Activated naive CD8-positive, alpha-beta T cell (primary cell): ENCODE measurements around the gene SIK2.
"Not testable (repeated sequence)": the region's sequence is repeated elsewhere in the genome, so short reads cannot be mapped to it uniquely, and the experiment has no call there.

ENCODE experiments used
- H3K27ac Mint-ChIP-seq: one replicate; pipeline ENCODE4 v1.8.0; 2021; ENCODE audit warnings: mixed read lengths
- H3K27me3 Mint-ChIP-seq: one replicate; pipeline ENCODE4 v1.8.0; 2021; ENCODE audit warnings: mixed read lengths
- H3K36me3 Mint-ChIP-seq: one replicate; pipeline ENCODE4 v1.8.0; 2021; ENCODE audit warnings: mixed read lengths
- H3K4me1 Mint-ChIP-seq: one replicate; pipeline ENCODE4 v1.8.0; 2021; ENCODE audit warnings: low read depth, mixed read lengths
- H3K4me3 Mint-ChIP-seq: one replicate; pipeline ENCODE4 v1.8.0; 2021; ENCODE audit warnings: mild to moderate bottlenecking, mixed read lengths
- H3K9me3 Mint-ChIP-seq: one replicate; pipeline ENCODE4 v1.8.0; 2021; ENCODE audit warnings: low read depth, mixed read lengths

The SIK2 gene

DNA sequence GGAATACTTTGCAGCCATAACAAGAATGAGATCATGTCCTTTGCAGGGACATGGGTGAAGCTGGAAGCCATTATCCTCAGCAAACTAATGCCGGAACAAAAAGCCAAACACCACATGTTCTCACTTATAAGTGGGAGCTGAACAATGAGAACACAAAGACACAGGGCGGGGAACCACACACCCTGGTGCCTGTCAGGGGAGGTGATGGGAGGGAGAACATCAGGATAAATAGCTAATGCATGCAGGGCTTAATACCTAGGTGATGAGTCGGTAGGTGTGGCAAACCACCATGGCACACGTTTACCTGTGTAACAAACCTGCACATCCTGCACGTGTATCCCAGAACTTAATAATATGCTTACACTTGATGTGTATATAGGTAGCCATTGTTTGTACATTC lies 49.1 kb downstream of the SIK2 start:
- not testable (repeated sequence) for H3K27me3 Mint-ChIP-seq, H3K4me1 Mint-ChIP-seq, H3K4me3 Mint-ChIP-seq, H3K9me3 Mint-ChIP-seq, H3K27ac Mint-ChIP-seq
- H3K36me3 Mint-ChIP-seq: peaks cover 18% of the 10 kb centered on the region

DNA sequence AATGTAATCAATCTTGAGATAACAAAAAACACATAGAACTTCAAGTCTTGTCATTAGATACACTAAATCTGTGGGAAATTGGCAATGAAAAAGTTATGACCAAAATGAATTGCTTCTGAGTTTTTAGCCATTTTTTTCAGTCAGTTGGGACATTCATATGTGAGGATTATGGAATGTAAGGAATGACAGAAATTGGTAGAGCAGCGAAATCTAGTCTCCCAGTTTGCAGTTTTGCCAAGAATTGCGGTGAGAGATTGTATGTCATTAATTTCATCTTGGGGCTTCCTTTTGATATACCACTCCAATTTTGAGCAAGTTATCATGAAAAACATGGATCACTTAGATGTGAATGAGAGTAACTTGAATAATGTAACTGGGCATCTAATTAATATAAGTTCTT lies 49.9 kb downstream of the SIK2 start:
- Mint-ChIP-seq H3K36me3 (peaks cover 16% of the 10 kb centered on the region), H3K27me3 (no peaks in the 10 kb centered on the region), H3K27ac (no peak overlapping the region), H3K9me3 (no peaks in the 10 kb centered on the region), H3K4me3 (no peak overlapping the region), H3K4me1 (peaks cover 6% of the 10 kb centered on the region)

DNA sequence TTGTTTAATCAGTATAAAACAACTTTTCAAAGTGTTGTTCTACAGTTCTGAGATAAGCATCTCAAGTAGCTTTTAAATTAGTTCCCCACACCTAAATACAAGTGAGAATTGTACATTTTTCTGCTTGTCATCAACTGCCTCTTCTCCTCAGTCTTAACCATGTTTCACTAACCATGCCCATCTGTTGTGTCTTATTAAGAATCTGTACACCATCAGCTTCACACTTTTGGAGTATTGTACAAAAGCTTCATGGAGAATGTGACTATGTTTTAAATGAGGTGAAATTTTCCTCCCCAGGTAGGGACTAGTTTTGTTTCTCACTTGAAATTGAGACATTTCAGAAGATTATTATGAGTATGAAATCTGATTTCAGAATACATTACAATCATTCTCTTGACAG lies 52.4 kb downstream of the SIK2 start:
- H3K4me1 Mint-ChIP-seq: peaks cover 4% of the 10 kb centered on the region
- no peak overlapping the region for H3K4me3 Mint-ChIP-seq
- H3K9me3 Mint-ChIP-seq: no peaks in the 10 kb centered on the region
- no peak overlapping the region for H3K27ac Mint-ChIP-seq
- H3K36me3 Mint-ChIP-seq: peaks cover 17% of the 10 kb centered on the region
- H3K27me3 Mint-ChIP-seq: no peaks in the 10 kb centered on the region

DNA sequence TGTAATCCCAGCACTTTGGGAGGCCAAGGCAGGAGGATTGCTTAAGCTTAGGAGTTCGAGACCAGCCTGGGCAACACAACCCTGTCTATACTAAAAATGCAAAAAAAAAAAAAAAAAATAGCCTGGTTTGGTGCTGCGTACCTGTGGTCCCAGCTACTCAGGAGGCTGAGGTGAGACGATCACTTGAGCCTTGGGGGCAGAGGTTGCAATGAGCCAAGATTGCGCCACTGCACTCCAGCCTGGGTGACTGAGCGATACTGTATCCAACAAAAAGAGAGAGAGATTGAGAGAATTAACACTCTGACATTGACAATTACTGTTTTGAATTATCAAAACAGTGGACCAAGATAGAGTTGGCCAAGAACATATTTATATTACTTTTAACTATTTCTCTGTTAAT lies 53.7 kb downstream of the SIK2 start:
- H3K27ac Mint-ChIP-seq: no peak overlapping the region
- peaks cover 4% of the 10 kb centered on the region for H3K4me1 Mint-ChIP-seq
- no peaks in the 10 kb centered on the region for H3K9me3 Mint-ChIP-seq
- H3K36me3 Mint-ChIP-seq: peaks cover 15% of the 10 kb centered on the region
- no peak overlapping the region for H3K4me3 Mint-ChIP-seq
- H3K27me3 Mint-ChIP-seq: no peaks in the 10 kb centered on the region

DNA sequence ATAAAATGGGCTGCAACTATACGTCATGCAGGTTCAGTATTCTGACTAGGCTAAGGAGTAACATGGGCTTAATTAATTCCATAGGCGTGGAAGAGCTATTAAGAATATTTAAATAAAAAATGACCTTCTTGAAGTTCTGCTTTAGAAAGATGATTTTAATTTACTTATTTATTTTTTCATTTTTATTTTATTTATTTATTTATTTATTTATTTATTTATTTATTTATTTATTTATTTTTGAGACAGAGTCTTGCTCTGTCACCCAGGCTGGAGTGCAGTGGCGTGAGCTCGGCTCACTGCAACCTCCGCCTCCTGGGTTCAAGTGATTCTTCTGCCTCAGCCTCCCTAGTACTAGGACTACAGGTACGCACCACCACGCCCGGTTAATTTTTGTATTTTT lies 55.7 kb downstream of the SIK2 start:
- not testable (repeated sequence) for H3K27me3 Mint-ChIP-seq, H3K4me3 Mint-ChIP-seq, H3K4me1 Mint-ChIP-seq, H3K27ac Mint-ChIP-seq, H3K9me3 Mint-ChIP-seq
- peaks cover 11% of the 10 kb centered on the region for H3K36me3 Mint-ChIP-seq

DNA sequence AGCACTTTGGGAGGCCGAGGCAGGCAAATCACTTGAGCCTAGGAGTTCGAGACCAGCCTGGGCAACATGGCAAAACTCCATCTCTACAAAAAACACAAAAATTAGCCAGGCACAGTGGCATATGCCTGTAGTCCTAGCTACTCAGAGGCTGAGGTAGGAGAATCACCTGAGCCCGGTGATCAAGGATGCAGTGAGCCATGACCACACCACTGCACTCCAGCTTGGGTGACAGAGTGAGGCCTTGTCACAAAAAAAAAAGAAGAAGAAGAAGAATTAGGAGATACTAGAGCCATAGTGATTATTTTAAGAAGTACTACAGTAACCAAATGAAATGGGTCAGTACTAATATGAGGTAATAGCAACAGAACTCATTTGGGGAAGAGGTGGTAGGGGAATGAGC lies 56.2 kb downstream of the SIK2 start:
- H3K4me3 Mint-ChIP-seq, H3K27ac Mint-ChIP-seq, H3K27me3 Mint-ChIP-seq, H3K4me1 Mint-ChIP-seq, H3K9me3 Mint-ChIP-seq: not testable (repeated sequence)
- H3K36me3 Mint-ChIP-seq: peaks cover 11% of the 10 kb centered on the region

DNA sequence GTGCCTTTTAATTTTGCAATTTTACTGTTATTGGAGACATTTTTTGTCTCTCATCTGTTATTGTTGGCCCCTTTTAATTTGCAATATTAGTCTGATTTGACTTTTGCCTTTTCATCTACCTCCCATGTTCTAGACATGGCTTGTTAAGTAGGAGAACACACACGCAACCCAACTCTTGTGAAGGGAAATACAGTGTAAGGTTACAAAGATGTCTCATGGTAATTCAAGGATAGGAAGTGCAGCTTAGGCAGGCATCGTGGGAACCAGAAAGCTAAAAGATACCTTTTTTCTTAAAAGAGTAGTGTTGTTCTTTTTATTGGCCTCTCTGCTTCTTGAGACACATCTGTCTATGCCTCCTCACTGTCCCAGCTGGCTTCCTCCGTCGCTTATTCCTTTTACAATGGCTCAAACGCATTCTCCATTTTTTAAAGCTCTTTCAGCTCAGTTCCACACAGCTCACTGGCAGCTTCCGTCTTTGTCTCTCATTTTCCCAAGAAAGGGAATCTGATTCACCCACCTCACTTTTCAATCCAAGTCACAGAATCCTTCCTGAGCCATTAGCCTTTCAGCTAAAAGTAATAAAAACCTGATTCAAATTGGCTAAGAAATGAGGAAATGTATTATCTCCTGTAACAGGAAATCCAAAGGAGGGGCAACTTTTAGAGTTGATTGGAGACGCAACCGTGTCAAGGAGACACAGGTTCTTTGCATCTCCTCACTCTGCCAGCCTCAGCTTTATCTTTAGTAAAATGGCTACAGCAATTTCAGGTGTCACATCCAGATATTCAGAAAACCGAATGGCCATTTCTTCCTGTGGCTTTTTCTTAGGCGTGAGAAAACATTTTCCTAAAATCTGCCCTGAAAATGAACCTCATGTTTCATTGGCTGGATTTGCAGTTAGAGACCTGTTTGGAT lies 57.2 kb downstream of the SIK2 start:
- Mint-ChIP-seq H3K9me3 (no peaks in the 10 kb centered on the region), H3K4me1 (peaks cover 2% of the 10 kb centered on the region), H3K36me3 (peaks cover 12% of the 10 kb centered on the region), H3K4me3 (no peak overlapping the region), H3K27me3 (no peaks in the 10 kb centered on the region), H3K27ac (no peak overlapping the region)

DNA sequence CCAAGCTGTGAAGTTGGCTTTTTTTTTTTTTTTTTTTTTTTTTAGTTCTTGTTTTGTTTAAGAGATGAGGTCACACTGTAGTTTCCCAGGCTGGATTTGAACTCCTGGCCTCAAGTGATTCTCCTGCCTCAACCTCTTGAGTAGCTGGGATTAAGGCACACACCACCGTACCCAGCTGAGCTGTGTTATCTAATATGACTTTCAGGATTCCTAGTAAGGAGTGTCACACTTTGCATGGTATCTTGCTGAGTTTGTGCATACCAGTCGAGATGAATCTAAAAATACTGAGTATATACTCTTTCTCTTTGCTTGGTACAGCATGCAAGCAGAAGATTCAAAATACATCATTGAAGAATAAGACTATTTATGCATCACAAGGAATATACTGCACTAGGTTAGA lies 58.6 kb downstream of the SIK2 start:
- H3K4me1 Mint-ChIP-seq: no peaks in the 10 kb centered on the region
- H3K9me3 Mint-ChIP-seq: peaks cover 4% of the 10 kb centered on the region
- no peak overlapping the region for H3K27ac Mint-ChIP-seq
- peaks cover 16% of the 10 kb centered on the region for H3K36me3 Mint-ChIP-seq
- no peaks in the 10 kb centered on the region for H3K27me3 Mint-ChIP-seq
- H3K4me3 Mint-ChIP-seq: no peak overlapping the region

DNA sequence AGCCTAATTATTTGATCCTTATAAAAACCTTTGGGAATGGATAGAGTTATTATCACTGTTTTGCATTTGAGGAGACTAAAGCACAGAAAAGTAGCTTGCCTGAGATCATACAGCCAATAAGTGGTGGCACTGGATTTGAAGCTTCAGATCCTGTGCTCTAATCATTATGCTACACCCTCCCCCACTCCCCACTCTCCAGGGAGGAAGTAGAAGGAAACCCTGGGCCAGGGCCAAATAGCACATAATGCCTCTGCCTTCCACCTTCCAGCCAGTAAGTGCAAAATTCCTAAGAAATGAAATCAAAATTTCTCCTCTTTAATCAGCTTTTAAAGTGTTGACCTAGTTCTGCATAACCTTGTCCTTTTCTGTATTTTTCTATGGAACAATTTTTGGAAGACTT lies 61.6 kb downstream of the SIK2 start:
- H3K4me3 Mint-ChIP-seq: no peak overlapping the region
- H3K4me1 Mint-ChIP-seq: no peaks in the 10 kb centered on the region

DNA sequence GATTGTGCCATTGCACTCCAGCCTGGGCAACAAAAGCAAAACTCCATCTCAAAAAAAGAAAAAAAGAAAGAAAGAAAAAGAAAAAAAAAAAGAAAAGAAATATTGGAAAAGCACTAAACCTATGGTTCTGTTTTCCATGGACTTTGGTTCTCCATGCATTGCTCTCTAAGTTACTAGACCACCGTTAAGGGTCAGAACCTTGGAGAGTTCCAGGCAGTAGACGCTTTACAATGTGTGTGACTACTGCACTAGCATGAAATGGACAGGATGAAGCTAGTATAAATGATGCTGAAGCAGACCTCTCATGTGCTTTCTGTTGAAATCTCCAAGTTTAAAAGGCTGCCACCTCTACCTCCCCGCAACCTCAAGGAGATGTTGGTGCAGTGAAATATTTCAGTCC lies 63.5 kb downstream of the SIK2 start:
- no peak overlapping the region for H3K27ac Mint-ChIP-seq
- H3K9me3 Mint-ChIP-seq: peaks cover 4% of the 10 kb centered on the region
- H3K4me3 Mint-ChIP-seq: no peak overlapping the region
- H3K27me3 Mint-ChIP-seq: no peaks in the 10 kb centered on the region
- H3K4me1 Mint-ChIP-seq: peaks cover 1% of the 10 kb centered on the region
- peaks cover 15% of the 10 kb centered on the region for H3K36me3 Mint-ChIP-seq

More for the DNA sequence above, 61.6 kb downstream of the SIK2 start:
- H3K9me3 Mint-ChIP-seq: peaks cover 4% of the 10 kb centered on the region
- peaks cover 16% of the 10 kb centered on the region for H3K36me3 Mint-ChIP-seq
- H3K27ac Mint-ChIP-seq: no peak overlapping the region
- no peaks in the 10 kb centered on the region for H3K27me3 Mint-ChIP-seq

DNA sequence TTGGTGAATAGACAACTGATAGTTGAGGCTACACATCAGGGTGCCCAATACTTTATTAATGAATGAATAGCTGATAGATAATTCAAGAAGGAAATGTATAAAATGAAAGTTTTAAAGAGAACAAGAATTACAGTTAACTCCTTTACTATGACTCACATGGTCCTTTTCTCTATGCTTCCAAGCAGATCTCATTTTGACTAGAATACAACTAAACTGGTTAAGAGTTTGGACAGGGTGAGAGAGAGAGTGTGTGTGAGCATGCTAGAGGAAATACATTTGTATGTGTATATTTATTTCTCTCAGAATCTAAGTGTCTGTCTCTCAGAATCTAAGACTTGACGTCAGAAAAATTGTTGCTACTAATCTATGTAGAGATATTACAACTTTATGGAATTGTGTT lies 66.7 kb downstream of the SIK2 start:
- peaks cover 24% of the 10 kb centered on the region for H3K36me3 Mint-ChIP-seq
- no peaks in the 10 kb centered on the region for H3K27me3 Mint-ChIP-seq
- no peak overlapping the region for H3K27ac Mint-ChIP-seq
- peaks cover 4% of the 10 kb centered on the region for H3K9me3 Mint-ChIP-seq
- peaks cover 1% of the 10 kb centered on the region for H3K4me1 Mint-ChIP-seq
- no peak overlapping the region for H3K4me3 Mint-ChIP-seq

DNA sequence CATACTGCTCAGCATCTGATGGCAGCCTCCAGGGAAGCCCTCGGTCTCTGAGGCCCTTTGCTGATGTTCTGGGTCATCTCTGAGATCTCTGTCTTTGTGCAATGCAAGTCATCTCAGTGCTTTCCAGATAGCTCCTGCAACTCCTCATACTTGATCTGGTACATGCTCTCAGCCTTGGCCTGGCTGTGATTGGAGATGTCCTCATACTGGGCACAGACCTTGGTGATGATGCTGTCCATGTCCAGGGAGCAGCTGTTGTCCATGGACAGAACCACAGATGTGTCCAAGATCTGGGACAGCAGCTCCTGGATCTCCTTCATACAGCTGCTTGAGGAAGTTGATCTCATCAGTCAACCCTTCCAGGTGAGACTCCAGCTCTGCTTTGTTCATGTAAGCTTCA lies 69.1 kb downstream of the SIK2 start:
- H3K27me3 Mint-ChIP-seq: no peaks in the 10 kb centered on the region
- no peaks in the 10 kb centered on the region for H3K9me3 Mint-ChIP-seq
- peaks cover 1% of the 10 kb centered on the region for H3K4me1 Mint-ChIP-seq
- H3K4me3 Mint-ChIP-seq: no peak overlapping the region
- no peak overlapping the region for H3K27ac Mint-ChIP-seq
- peaks cover 26% of the 10 kb centered on the region for H3K36me3 Mint-ChIP-seq

DNA sequence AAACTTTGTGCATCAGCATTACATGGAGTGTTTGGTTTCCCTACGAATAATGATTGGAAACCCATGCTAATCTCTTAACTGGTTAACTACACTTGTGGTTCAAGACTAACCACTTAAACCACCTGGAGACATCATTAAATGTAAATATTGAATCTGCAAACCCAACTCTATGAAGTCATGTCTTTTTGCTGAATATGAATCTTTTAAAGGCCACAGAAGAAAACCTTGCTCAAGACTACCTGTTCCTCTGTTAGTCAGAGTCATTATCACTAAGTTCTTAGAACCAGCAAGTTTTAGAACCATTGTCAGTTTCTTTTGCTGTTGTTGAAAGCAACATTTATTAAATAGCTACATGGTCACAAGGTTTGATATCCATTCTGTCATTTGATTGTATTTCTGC lies 70.7 kb downstream of the SIK2 start:
- H3K9me3 Mint-ChIP-seq: no peaks in the 10 kb centered on the region
- peaks cover 24% of the 10 kb centered on the region for H3K36me3 Mint-ChIP-seq
- no peak overlapping the region for H3K4me3 Mint-ChIP-seq
- no peak overlapping the region for H3K27ac Mint-ChIP-seq
- H3K27me3 Mint-ChIP-seq: no peaks in the 10 kb centered on the region
- H3K4me1 Mint-ChIP-seq: peaks cover 1% of the 10 kb centered on the region

DNA sequence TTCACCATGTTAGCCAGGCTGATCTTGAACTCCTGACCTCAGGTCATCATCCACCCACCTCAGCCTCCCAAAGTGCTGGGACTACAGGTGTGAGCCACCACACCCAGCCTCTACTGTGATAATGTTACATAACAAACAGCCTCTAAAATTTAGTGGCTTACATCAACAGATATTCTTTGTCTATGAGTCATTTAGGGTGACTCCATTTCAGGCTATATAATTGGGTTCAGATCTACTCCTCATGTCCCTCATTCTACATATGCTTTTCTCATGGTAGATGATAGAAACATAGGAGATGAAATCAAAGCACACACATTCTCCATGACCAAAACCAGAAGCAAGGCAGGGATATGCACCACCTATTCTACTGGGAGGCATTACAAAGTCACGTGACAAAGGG lies 72.7 kb downstream of the SIK2 start:
- Mint-ChIP-seq H3K9me3 (no peaks in the 10 kb centered on the region), H3K27ac (no peak overlapping the region), H3K27me3 (no peaks in the 10 kb centered on the region), H3K4me1 (no peaks in the 10 kb centered on the region), H3K4me3 (no peak overlapping the region), H3K36me3 (peaks cover 24% of the 10 kb centered on the region)

DNA sequence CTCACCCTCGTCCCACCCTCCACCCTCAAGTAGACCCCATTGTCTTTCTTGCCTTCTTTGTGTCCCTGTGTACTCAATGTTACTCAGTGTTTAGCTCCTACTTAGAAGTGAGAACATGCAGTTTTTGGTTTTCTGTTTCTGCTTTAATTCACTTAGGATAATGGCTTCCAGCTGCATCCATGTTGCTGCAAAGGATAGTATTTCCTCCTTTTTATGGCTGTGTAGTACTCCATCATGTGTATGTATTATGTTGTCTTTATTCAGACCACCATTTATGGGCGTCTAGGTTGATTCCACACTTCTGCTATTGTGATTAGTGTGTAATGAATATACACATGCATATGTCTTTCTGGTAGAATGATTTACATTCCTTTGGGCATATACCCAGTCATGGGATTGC lies 73.6 kb downstream of the SIK2 start:
- H3K4me3 Mint-ChIP-seq: no peak overlapping the region
- no peak overlapping the region for H3K27ac Mint-ChIP-seq

More for the DNA sequence above, 73.6 kb downstream of the SIK2 start:
- Mint-ChIP-seq H3K36me3 (peaks cover 24% of the 10 kb centered on the region), H3K27me3 (no peaks in the 10 kb centered on the region), H3K9me3 (no peaks in the 10 kb centered on the region), H3K4me1 (peaks cover 2% of the 10 kb centered on the region)
